ENCODE measurements around the gene ALDH1B1.

GRCh38 chr9:38418366-38418765 lies 25.9 kb downstream of the ALDH1B1 start:
- no peak for TF ChIP-seq CTCF (conservative IDR thresholded peaks at IDR 0.05)
- TF ChIP-seq EZH2 (IDR thresholded peaks at IDR 0.05; ENCODE audit: low read depth), result no peak
